TTC549 (cell line): ENCODE results near the gene KCNMA1.

Source experiments
- FAIRE-seq: peaks from 2 replicates; lab custom pipeline; 2012; peaks lifted over from hg19 to GRCh38; lab: Jason Lieb, UNC

The KCNMA1 gene

GRCh38 chr10:76973091-76974016 lies 664.3 kb downstream of the KCNMA1 start:
- no peak for FAIRE-seq

GRCh38 chr10:76972541-76972940 lies 665.1 kb downstream of the KCNMA1 start:
- no peak for FAIRE-seq

GRCh38 chr10:76971547-76972170 lies 665.9 kb downstream of the KCNMA1 start:
- FAIRE-seq: no peak

GRCh38 chr10:76970711-76971519 lies 666.7 kb downstream of the KCNMA1 start:
- FAIRE-seq: no peak

GRCh38 chr10:76969366-76969948 lies 668.2 kb downstream of the KCNMA1 start:
- FAIRE-seq: no peak

GRCh38 chr10:76968483-76968882 lies 669.1 kb downstream of the KCNMA1 start:
- FAIRE-seq: no peak

- no peak for FAIRE-seq
These were observed 674.8 kb downstream of the KCNMA1 start for GRCh38 chr10:76962851-76963250.

- FAIRE-seq: no peak
These were observed 675.8 kb downstream of the KCNMA1 start for GRCh38 chr10:76961841-76962240.

- no peak for FAIRE-seq
These were observed 678.5 kb downstream of the KCNMA1 start for GRCh38 chr10:76959111-76959510.

GRCh38 chr10:76954838-76955237 lies 682.8 kb downstream of the KCNMA1 start:
- FAIRE-seq: no peak

- no peak for FAIRE-seq
These were observed 687.3 kb downstream of the KCNMA1 start for GRCh38 chr10:76950354-76950753.

GRCh38 chr10:76946270-76946669 lies 691.3 kb downstream of the KCNMA1 start:
- no peak for FAIRE-seq

GRCh38 chr10:76945166-76945565 lies 692.4 kb downstream of the KCNMA1 start:
- no peak for FAIRE-seq

- no peak for FAIRE-seq
These were observed 693.0 kb downstream of the KCNMA1 start for GRCh38 chr10:76944640-76945039.

- FAIRE-seq: no peak
These were observed 694.8 kb downstream of the KCNMA1 start for GRCh38 chr10:76942628-76943416.

GRCh38 chr10:76939933-76940468 lies 697.6 kb downstream of the KCNMA1 start:
- no peak for FAIRE-seq

- FAIRE-seq: no peak
These were observed 700.4 kb downstream of the KCNMA1 start for GRCh38 chr10:76937181-76937600.

GRCh38 chr10:76935941-76936613 lies 701.5 kb downstream of the KCNMA1 start:
- no peak for FAIRE-seq

- no peak for FAIRE-seq
These were observed 709.0 kb downstream of the KCNMA1 start for GRCh38 chr10:76928565-76928964.

- FAIRE-seq: no peak
These were observed 711.8 kb downstream of the KCNMA1 start for GRCh38 chr10:76925636-76926405.
